Skeletal muscle tissue (tissue), 4 donors: Measurements from ENCODE around the gene KCTD5. TPM values are rescaled to one million over a fixed set of nuclear protein-coding genes. Genes with fewer than 3 reads are reported as not detected.
A peak's percentile ranks its signal among the peaks of the same experiment; 100 is the strongest.
"Not testable (repeated sequence)": the region's sequence is repeated elsewhere in the genome, so short reads cannot be mapped to it uniquely, and the experiment has no call there.

Experiments used
- H3K27ac ChIP-seq: one replicate; pipeline ENCODE4 v1.7.0; 2013; ENCODE audit warnings: mild to moderate bottlenecking, low read depth, low read length, inconsistent platforms
- H3K27me3 ChIP-seq, 3 donors: one replicate each; pipeline ENCODE4 v1.7.0; 2013; ENCODE audit warnings: low read length in 3 of 3; ENCODE audit not compliant: control insufficient read depth in 3 of 3, insufficient read depth in 3 of 3
- H3K36me3 ChIP-seq, 3 donors: one replicate each; pipeline ENCODE4 v1.7.0; 2013; ENCODE audit warnings: low read length in 3 of 3; ENCODE audit not compliant: control insufficient read depth in 3 of 3, insufficient read depth in 3 of 3
- H3K4me1 ChIP-seq, 3 donors: one replicate each; pipeline ENCODE4 v1.7.0; 2013; ENCODE audit warnings: low read length in 3 of 3, mild to moderate bottlenecking in 3 of 3; ENCODE audit not compliant: control insufficient read depth in 3 of 3, insufficient read depth in 3 of 3
- H3K4me3 ChIP-seq, 3 donors: one replicate each; pipeline ENCODE4 v1.7.0; 2013; ENCODE audit warnings: low read length in 3 of 3
- H3K9ac ChIP-seq, 3 donors: one replicate each; pipeline ENCODE4 v1.7.0; 2013; ENCODE audit warnings: low read length in 3 of 3, mild to moderate bottlenecking in 3 of 3, moderate library complexity in 2 of 3, low read depth in 1 of 3
- H3K9me3 ChIP-seq, 3 donors: one replicate each; pipeline ENCODE4 v1.7.0; 2013; ENCODE audit warnings: low read length in 3 of 3; ENCODE audit not compliant: control insufficient read depth in 3 of 3
- total RNA-seq: library from RNA; depleted of rRNA; stranded (reverse); fragments of >200 nt; gene quantifications from one replicate; pipeline ENCODE4 v1.2.3, GENCODE V29; 2014
- donor health status: Osteomylitis.

Gene KCTD5
- total RNA-seq, 1 donor from 2014 or later: 13.6 TPM

DNA sequence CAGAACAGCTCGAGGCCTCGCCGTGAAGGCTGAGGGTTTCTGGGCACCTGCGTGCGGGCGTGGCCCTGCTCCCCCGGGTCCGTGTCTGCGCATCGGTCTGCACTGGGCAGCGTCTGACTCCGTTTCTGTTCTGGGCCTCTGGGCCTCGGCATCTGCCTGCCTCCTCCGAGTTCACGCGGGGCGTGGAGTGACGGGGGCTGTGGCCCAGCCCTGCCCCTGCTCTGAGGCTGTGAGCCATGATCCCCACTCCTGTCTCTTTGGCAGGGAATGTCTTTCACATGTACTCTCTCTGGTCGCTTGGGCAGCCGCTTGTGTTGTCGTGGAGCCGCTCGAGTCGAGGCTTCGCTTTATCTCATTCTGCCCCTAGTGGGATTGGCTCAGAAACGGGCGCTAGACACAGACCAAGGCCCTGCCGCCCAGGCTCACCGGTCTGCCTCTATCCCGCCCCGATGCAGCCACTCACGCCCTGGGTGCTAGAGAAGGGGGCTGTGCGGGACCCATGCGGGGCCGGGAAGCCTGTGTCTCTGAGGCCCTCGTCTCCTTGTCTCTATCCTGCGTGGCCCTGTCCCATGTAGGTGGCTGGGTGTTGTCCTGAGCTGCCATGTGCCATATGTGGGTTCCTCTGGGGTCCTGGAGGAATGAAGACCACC lies 14.4 kb downstream of the KCTD5 start:
- H3K9me3 ChIP-seq, H3K27ac ChIP-seq, H3K4me3 ChIP-seq, H3K9ac ChIP-seq, H3K27me3 ChIP-seq: not testable (repeated sequence)
- peaks cover 23 to 32% (median 31%) of the 10 kb centered on the region in 3 donors for H3K4me1 ChIP-seq
- peaks cover 22 to 40% (median 29%) of the 10 kb centered on the region in 3 donors for H3K36me3 ChIP-seq

DNA sequence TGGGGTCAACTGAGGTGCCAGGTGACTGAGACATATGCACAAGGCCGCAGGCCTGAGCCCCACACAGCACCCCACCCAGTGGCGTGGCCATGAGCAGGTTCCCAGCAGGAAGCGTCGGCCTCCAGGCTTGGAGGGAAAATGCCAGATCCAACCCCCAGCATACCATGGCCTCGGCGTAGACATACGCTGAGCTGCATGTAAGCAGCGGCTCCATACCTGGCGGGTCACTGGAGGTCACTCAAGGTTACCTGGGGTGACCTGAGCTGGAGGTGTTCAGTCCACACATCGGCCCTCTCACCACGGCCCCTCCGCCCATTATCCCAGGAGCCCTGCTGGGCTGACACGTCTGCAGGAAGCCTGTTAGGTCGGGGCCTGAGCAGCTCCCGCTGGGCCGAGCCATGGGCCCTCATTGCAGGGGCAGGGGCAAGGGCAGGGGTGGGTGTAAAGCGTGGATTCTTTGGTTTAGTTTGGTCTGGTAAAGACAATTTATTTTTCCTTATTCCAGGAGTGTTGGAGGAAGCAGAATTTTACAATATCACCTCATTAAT lies 15.2 kb downstream of the KCTD5 start:
- Histone ChIP-seq H3K9me3 (no peaks in the 10 kb centered on the region), H3K36me3 (peaks cover 28 to 43% (median 32%) of the 10 kb centered on the region in 3 donors), H3K9ac (no peak overlapping the region), H3K27me3 (no peaks in the 10 kb centered on the region), H3K27ac (no peak overlapping the region), H3K4me1 (peaks cover 19 to 29% (median 28%) of the 10 kb centered on the region in 3 donors), H3K4me3 (no peak overlapping the region)

DNA sequence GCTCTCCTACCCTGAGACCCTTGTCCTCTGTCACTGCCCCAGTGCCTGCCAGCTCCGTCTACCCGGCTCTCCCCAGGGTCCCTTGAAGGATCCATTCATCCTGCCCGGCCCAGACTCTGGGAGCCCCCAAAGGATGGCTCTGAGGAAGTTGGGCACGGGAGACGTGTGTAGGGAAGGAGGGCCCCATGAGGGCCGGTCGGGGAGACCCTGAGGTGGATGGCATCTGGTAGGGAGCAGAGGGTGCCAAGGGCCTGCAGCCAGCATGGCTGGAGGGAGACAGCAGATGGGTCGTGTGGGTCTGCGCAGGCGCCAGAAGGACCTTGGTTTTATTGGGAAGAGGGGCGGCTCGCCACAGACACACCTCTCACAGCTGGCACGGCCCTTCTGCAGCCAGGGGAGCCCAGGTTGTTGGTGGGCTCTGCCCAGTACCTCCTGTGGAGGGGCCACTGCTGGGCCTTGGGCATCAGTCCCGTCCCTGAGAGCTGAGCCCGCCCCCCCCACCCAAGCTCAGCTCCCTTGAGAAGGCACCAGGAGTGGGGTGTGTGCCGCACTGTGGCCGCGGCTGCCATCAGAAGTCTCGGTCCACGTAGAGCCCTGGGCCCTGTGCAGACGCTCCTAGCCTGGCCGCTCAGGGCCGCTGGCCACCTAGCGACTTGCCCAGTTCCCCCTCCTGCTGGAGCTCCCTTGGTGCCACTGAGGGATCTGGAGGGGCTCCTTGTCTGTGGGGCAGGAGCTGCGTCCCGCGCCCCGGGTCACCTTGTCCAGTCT lies 16.0 kb downstream of the KCTD5 start:
- Histone ChIP-seq H3K4me1 (peaks cover 17 to 29% (median 28%) of the 10 kb centered on the region in 3 donors), H3K4me3 (no peak overlapping the region), H3K9ac (no peak overlapping the region), H3K27me3 (no peaks in the 10 kb centered on the region), H3K9me3 (no peaks in the 10 kb centered on the region), H3K36me3 (peaks cover 30 to 48% (median 35%) of the 10 kb centered on the region in 3 donors), H3K27ac (no peak overlapping the region)

- Histone ChIP-seq H3K9me3 (no peaks in the 10 kb centered on the region), H3K27ac (no peak overlapping the region), H3K4me1 (peaks cover 20 to 34% (median 32%) of the 10 kb centered on the region in 3 donors), H3K27me3 (no peaks in the 10 kb centered on the region), H3K4me3 (no peak overlapping the region), H3K9ac (peak overlapping the region in 1 of 3 donors; percentile 8), H3K36me3 (peaks cover 30 to 48% (median 35%) of the 10 kb centered on the region in 3 donors)
These were observed 16.8 kb downstream of the KCTD5 start for GRCh38 chr16:2698965-2699750.

DNA sequence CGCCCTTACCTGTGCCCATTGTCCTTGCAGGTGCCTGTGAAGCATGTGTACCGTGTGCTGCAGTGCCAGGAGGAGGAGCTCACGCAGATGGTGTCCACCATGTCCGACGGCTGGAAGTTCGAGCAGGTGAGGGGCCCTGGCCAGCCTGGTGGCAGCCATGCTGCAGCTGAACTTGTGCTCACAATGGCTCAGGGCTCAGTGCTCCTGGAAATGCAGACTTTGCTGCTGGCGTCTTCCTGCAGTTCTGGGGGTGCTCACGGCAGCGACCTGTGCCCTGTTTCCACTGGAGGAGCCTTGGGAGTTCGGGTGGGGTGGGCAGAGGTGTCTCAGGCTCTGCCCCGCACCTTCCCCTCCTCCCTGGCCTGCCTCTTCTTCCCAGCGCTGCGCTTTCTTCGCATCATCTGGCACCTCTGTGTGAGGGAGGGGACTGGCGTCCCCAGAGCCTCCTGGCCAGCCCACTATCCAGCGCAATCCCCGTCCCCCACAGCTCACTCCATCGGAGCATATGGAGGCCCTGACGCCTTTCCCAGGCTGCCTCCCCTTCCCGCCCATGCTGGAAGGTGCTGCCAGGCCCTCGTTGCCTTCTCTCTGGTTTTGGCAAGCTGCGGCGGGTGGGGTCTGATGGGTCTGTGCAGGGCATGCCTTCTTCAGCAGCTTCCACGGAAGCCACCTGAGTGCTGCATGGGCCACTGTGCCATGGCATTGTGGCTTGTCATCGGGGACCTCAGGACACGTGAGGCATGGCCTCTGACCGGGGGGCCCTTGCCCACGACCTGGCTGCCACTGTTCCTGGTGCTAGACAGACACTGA lies 17.7 kb downstream of the KCTD5 start:
- Histone ChIP-seq H3K27me3 (no peaks in the 10 kb centered on the region), H3K9ac (no peak overlapping the region), H3K9me3 (no peaks in the 10 kb centered on the region), H3K4me1 (peaks cover 29 to 42% (median 40%) of the 10 kb centered on the region in 3 donors), H3K27ac (no peak overlapping the region), H3K36me3 (peaks cover 31 to 49% (median 40%) of the 10 kb centered on the region in 3 donors), H3K4me3 (no peak overlapping the region)

DNA sequence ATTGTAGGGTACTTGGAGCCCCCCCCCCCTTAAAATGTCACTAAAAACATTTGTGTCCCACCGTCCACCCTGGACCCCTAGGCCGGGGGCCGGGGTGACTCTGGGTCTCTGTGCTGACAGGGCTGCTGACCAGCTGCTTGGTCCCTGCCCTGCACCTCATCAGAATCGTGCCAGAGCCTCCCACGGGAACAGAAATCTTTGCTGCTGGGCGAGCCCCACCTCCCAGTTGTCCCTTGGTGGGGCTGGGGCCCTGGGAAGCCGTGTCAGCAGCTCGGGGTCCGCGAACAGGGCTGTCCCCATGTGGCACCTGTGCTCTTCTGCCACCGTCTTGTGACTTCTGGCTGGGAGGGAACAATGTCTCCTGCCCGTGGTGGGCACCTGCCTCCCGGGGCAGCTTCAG lies 18.5 kb downstream of the KCTD5 start:
- Histone ChIP-seq H3K27ac (no peak overlapping the region), H3K9me3 (no peaks in the 10 kb centered on the region), H3K27me3 (no peaks in the 10 kb centered on the region), H3K36me3 (peaks cover 34 to 50% (median 48%) of the 10 kb centered on the region in 3 donors), H3K9ac (no peak overlapping the region), H3K4me3 (no peak overlapping the region), H3K4me1 (peaks cover 35 to 50% (median 46%) of the 10 kb centered on the region in 3 donors)

GRCh38 chr16:2701272-2701671 lies 18.9 kb downstream of the KCTD5 start:
- H3K9ac ChIP-seq: no peak overlapping the region
- peaks cover 38 to 50% (median 49%) of the 10 kb centered on the region in 3 donors for H3K36me3 ChIP-seq
- H3K4me3 ChIP-seq: no peak overlapping the region
- H3K9me3 ChIP-seq: no peaks in the 10 kb centered on the region
- H3K27ac ChIP-seq: no peak overlapping the region
- H3K4me1 ChIP-seq: peaks cover 35 to 55% (median 49%) of the 10 kb centered on the region in 3 donors
- H3K27me3 ChIP-seq: no peaks in the 10 kb centered on the region

DNA sequence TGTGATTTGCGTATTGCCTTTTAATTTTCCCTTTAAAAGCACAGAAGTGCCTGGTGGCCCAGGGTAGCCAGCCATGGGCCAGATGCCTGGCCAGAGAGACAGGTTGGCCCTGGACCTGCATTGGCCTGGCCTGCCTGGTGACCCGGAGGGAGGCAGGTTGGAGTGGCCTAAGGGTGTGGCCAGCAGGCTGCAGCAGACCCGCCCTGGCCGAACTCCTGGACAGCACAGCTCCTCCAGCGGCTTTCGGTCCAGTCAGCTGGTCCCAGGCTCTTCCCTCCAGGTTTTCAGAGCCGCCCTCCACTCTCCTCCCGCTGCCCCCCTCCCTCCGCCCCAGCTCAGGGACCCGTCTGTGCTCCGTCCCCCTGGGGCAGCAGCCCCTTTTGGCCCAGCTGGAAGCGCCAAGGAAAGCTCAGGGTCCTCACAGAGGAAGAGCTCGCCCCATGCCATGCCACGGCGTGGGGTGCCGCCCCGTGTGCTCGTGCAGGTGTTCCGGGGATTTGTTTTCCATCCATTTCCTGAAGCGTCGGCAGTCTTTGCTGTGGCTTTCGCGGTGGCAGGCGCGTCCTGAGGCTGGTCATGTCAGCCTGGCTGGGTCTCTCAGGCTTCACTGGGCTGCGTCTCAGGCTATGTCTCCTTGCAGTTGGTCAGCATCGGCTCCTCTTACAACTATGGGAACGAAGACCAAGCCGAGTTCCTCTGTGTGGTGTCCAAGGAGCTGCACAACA lies 19.6 kb downstream of the KCTD5 start:
- Histone ChIP-seq H3K27me3 (no peaks in the 10 kb centered on the region), H3K4me3 (no peak overlapping the region), H3K4me1 (peaks cover 35 to 56% (median 50%) of the 10 kb centered on the region in 3 donors), H3K9me3 (no peaks in the 10 kb centered on the region), H3K27ac (no peak overlapping the region), H3K36me3 (peaks cover 38 to 49% (median 48%) of the 10 kb centered on the region in 3 donors), H3K9ac (no peak overlapping the region)
